Ramos (cell line): ENCODE results near the gene NR4A2.
"Not testable (repeated sequence)": the region's sequence is repeated elsewhere in the genome, so short reads cannot be mapped to it uniquely, and the experiment has no call there.

Experiments used
- in situ Hi-C: fragments of 300-500 bp; cut with MboI; formaldehyde crosslinking; loops from one replicate; pipeline ENCODE4 v1.14.3; 2022; ENCODE audit warnings: low sequenced_read_pairs; ENCODE audit not compliant: unreplicated experiment

The NR4A2 gene

GRCh38 chr2:156322686-156323231 is 9.8 kb downstream of the NR4A2 start:
- in situ Hi-C loops, result no loop called here

- in situ Hi-C loops, result no loop called here
These were observed 10.4 kb downstream of the NR4A2 start for GRCh38 chr2:156322051-156322685.

- in situ Hi-C loops, result no loop called here
These were observed 11.1 kb downstream of the NR4A2 start for GRCh38 chr2:156321243-156321904.

- in situ Hi-C loops, result no loop called here
These were observed 11.9 kb downstream of the NR4A2 start for GRCh38 chr2:156320486-156321098.

DNA sequence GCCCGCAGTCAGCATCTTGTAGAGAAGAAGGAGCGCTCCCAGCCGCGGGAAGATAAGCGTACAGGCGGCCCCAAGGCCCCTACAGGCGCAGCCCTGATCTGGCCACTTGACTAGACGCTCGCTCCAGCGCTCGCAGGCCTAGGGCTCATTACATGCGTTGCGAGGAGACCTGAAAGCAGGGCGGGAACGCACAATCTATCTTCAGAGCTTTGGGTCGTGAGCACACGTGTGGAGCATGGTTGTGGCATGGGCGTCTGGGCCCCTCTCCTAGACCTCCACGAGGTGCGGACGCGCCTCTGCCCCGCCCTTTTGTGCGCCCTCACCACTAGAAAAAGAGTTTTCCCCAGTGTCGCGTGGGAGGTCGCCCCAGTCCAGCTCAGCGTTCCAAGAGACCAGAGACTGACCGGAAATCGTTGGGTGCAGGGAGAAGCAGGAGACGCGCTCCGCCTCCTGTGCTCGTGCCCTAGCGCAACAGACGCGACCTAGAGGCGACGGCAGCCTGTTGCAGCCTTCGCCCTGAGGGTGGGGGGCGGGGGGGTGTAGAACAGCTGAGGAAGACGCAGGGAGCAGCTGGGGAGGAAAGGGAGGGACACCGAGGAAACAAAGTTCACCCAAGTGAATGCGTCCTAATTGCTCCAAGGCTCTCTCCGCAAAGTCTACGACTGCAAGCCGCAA is 12.6 kb downstream of the NR4A2 start:
- in situ Hi-C loops, result no loop called here

- in situ Hi-C loops, result no loop called here
These were observed 14.9 kb downstream of the NR4A2 start for GRCh38 chr2:156317631-156318030.

DNA sequence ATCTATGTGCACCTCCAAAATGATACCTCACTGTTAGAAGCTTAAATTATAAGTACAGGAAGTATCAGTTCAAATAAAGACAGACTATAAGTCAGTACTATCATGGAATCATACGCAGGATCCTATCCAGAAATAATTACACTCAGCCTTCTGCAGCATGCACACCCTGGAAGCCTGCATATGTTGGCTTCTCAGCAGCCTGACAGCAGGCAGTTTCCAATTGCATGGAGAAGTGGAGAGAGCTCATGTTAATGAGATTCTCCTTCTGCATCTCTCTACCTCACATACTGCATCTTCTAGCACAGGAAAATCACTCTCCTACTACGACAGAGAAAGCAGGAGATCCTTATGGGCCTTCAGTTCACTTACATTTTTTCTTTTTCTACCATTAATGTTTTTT is 20.5 kb downstream of the NR4A2 start:
- in situ Hi-C loops, result no loop called here

- in situ Hi-C loops, result no loop called here
These were observed 21.7 kb downstream of the NR4A2 start for GRCh38 chr2:156310773-156311172.

- in situ Hi-C loops, result no loop called here
These were observed 22.6 kb downstream of the NR4A2 start for GRCh38 chr2:156309917-156310316.

DNA sequence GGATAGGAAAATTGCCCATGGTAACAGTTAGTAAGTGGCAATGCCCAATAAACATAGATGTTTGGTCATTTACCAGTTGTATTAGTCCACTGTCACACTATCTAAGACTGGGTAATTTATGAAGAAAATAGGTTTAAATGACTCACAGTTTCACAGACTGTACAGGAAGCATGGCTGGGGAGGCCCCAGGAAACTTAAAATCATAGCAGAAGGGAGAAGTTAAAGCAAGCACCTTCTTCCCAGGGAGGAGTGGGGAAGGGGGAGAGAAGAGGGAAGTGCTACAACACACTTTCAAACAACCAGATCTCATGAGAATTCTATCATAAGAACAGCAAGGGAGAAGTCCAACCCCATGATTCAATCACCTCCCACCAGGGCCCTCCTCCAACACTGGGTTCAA is 23.4 kb downstream of the NR4A2 start:
- in situ Hi-C loops, result no loop called here

DNA sequence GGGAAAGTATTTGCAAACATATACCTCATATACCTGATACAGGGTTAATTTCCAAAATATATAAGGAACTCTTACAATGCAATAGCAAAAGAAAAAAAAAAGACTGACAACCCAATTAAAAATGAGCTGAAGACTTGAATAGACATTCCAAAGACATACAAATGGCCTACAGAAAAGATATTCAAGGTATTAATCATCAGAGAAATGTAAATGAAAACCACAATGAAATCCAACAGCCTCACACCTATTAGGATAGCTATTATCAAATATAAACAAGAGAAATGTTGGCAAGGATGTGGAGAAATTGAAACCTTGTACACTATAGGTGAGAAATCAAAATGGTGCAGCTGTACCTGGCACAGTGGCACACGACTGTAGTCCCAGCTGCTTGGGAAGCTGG is 25.7 kb downstream of the NR4A2 start:
- in situ Hi-C loops, result no loop called here

DNA sequence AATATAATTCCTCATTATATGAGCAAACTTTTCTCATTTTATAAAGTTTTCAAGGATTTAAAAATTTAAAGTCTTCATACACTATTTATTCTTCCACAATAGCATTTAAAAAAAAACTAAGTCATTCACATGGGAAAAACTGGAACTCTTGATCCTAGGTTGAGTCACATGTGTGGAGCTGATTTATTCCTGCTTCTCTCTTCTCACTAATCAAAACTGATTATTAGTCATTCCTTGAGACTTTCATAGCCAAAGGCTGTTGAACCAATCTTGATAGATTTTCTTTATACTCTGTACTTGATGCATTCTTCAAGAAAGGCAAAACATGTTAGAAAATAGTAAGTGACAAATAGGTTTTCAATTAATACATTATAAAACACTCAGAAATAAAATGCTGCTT is 27.4 kb downstream of the NR4A2 start:
- in situ Hi-C loops, result no loop called here

- in situ Hi-C loops, result no loop called here
These were observed 32.2 kb downstream of the NR4A2 start for GRCh38 chr2:156300337-156300736.

- in situ Hi-C loops, result no loop called here
These were observed 37.5 kb downstream of the NR4A2 start for GRCh38 chr2:156294945-156295580.

DNA sequence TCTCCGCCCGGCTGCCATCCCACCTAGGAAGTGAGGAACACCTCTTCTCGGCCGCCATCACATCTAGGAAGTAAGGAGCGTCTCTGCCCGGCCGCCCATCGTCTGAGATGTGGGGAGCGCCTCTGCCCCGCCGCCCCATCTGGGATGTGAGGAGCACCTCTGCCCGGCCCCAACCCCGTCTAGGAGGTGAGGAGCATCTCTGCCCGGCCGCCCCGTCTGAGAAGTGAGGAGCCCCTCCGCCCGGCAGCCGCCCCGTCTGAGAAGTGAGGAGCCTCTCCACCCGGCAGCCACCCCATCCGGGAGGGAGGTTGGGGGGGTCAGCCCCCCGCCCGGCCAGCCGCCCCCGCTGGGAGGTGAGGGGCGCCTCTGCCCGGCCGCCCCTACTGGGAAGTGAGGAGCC is 39.1 kb downstream of the NR4A2 start:
- in situ Hi-C loops, result not testable (repeated sequence)

- in situ Hi-C loops, result no loop called here
These were observed 52.9 kb downstream of the NR4A2 start for GRCh38 chr2:156279446-156280150.
